ENCODE data around the gene NEDD4.
"Not testable (repeated sequence)": the region's sequence is repeated elsewhere in the genome, so short reads cannot be mapped to it uniquely, and the experiment has no call there.

Gene NEDD4

DNA sequence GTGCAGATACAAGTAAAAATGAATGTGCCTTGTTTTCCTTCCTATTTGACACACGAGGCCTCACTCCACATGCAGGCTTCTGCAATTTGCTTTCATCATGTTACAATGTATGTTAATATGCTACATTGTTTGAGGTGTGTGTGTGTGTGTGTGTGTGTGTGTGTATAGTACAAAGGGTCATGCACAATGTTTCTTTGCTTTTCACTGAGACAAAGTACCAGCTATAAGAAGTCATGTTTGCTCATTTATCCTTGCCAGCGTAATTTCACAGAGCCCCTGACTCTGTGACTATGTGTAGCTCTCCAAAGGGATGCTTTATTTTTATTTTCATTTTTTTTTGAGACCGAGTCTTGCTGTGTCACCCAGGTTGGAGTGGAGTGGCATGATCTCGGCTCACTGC, 38.0 kb upstream of the NEDD4 start:
- Mint-ChIP-seq H3K36me3 (ENCODE audit: low read depth) (no peaks in the 10 kb centered on the region), H3K4me1 (no peaks in the 10 kb centered on the region), H3K4me3 (no peak overlapping the region), H3K9me3 (no peaks in the 10 kb centered on the region), H3K27me3 (ENCODE audit: low read depth, poor library complexity) (peaks cover 14% of the 10 kb centered on the region), H3K27ac (no peak overlapping the region)
- DNase-seq, result no peak
- TF ChIP-seq, protein P1, sequence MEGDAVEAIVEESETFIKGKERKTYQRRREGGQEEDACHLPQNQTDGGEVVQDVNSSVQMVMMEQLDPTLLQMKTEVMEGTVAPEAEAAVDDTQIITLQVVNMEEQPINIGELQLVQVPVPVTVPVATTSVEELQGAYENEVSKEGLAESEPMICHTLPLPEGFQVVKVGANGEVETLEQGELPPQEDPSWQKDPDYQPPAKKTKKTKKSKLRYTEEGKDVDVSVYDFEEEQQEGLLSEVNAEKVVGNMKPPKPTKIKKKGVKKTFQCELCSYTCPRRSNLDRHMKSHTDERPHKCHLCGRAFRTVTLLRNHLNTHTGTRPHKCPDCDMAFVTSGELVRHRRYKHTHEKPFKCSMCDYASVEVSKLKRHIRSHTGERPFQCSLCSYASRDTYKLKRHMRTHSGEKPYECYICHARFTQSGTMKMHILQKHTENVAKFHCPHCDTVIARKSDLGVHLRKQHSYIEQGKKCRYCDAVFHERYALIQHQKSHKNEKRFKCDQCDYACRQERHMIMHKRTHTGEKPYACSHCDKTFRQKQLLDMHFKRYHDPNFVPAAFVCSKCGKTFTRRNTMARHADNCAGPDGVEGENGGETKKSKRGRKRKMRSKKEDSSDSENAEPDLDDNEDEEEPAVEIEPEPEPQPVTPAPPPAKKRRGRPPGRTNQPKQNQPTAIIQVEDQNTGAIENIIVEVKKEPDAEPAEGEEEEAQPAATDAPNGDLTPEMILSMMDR (IDR thresholded peaks at IDR 0.05), result no peak

DNA sequence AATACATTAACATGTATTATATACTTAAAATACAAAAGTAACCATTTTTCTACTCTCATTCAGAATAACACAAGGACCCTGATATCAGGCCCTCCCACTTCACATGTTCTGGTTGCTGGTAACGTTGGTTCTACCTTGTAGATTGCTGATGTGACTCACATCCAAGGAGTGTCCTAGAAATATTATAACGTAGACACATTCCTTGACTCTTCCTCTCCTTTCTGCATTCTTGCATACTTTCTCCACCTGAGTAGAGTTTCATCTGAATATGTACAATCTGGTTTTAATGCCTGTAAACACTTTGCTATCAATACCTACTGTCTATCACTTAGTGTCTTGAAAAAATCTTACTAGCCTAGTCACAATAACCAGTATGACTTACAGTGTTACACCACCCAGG, 35.0 kb upstream of the NEDD4 start:
- H3K27ac Mint-ChIP-seq, result no peak overlapping the region
- TF ChIP-seq, protein P1 (IDR thresholded peaks at IDR 0.05), result no peak

DNA sequence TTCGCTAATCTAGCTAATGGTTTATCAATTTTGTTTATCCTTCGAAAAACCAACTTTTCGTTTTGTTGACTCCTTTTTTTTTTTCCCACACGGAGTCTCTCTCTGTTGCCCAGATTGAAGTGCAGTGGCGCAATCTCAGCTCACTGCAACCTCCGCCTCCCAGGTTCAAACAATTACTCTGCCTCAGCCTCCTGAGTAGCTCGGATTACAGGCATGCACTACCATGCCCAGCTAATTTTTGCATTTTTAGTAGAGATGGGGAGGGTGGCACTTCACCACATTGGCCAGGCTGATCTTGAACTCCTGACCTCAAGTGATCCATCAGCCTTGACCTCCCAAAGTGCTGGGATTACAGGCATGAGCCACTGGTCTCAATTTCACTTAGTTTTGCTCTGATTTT, 29.7 kb upstream of the NEDD4 start:
- peaks cover 30% of the 10 kb centered on the region for H3K9me3 Mint-ChIP-seq
- not testable (repeated sequence) for H3K36me3 Mint-ChIP-seq (ENCODE audit: low read depth); H3K27ac Mint-ChIP-seq; H3K4me3 Mint-ChIP-seq; DNase-seq; H3K27me3 Mint-ChIP-seq (ENCODE audit: low read depth, poor library complexity)
- H3K4me1 Mint-ChIP-seq, result peaks cover 15% of the 10 kb centered on the region

More for the DNA sequence above, 35.0 kb upstream of the NEDD4 start:
- Mint-ChIP-seq H3K4me1 (peaks cover 2% of the 10 kb centered on the region), H3K27me3 (ENCODE audit: low read depth, poor library complexity) (peaks cover 10% of the 10 kb centered on the region), H3K36me3 (ENCODE audit: low read depth) (no peaks in the 10 kb centered on the region), H3K9me3 (peaks cover 18% of the 10 kb centered on the region), H3K4me3 (no peak overlapping the region)
- no peak for DNase-seq

DNA sequence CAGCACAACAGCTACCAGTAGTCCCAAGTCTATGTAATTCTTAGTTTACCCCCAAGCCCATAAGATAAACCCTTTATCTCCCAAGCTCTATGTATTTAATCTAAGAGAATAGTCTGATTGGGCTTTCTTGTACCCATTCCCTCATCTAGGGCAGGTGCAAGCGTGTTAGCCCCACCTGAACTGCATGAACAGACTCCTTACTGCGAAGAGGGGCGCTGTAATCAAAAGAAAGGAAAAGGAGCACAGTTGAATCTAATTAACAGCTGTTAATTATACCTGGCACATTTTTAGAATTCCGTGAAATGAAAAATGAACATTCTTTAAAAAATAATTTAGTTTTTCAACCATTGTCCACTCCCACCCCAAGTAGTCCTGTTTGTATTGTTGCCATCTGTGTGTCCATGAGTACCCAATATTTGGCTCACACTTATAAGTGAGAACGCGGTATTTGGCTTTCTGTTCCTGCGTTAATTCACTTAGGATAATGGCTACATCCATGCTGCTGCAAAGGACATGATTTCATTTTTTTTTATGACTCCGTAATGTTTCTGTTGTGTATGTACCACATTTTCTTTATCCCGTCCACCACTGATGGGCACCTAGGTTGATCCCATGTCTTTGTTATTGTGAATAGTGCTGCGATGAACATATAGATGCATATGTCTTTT, 26.5 kb upstream of the NEDD4 start:
- TF ChIP-seq, protein P1 (IDR thresholded peaks at IDR 0.05), result no peak
- H3K27me3 Mint-ChIP-seq (ENCODE audit: low read depth, poor library complexity), result no peaks in the 10 kb centered on the region
- no peak overlapping the region for H3K27ac Mint-ChIP-seq
- no peak overlapping the region for H3K4me3 Mint-ChIP-seq
- H3K36me3 Mint-ChIP-seq (ENCODE audit: low read depth), result peaks cover 15% of the 10 kb centered on the region
- peaks cover 15% of the 10 kb centered on the region for H3K4me1 Mint-ChIP-seq
- peaks cover 37% of the 10 kb centered on the region for H3K9me3 Mint-ChIP-seq
- no peak for DNase-seq

DNA sequence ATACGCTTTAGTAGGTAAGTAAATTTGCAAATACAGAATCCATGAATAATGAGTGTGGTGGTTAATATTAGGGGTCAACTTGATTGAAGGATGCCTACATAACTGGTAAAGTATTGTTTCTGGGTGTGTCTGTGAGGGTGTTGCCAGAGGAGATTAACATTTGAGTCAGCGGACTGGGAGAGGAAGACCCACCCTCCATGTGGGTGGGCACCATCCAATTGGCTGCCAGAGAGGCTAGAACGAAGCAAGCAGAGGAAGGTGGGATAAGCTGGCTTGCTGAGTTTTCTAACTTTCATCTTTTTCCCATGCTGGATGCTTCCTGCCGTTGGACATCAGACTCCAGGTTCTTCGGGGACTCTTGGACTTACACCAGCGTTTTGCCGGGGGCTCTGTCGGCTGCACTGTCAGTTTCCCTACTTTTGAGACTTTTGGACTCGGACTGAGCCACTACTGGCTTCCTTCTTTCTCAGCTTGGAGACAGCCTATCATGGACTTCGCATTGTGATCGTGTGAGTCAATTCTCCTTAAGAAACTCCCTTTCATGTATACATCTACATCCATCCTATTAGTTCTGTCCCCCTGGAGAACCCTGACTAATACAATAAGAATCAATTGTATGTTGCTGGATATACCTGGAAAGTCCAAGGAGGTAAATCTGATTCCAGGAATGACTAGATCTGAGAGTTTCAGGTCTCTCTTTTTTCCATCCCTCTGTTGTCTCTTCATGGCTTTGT, 25.8 kb upstream of the NEDD4 start:
- Mint-ChIP-seq H3K27me3 (ENCODE audit: low read depth, poor library complexity) (no peaks in the 10 kb centered on the region), H3K4me1 (peaks cover 15% of the 10 kb centered on the region), H3K4me3 (no peak overlapping the region), H3K27ac (no peak overlapping the region), H3K9me3 (peaks cover 34% of the 10 kb centered on the region), H3K36me3 (ENCODE audit: low read depth) (peaks cover 16% of the 10 kb centered on the region)
- no peak for DNase-seq
- TF ChIP-seq, protein P1 (IDR thresholded peaks at IDR 0.05), result no peak

DNA sequence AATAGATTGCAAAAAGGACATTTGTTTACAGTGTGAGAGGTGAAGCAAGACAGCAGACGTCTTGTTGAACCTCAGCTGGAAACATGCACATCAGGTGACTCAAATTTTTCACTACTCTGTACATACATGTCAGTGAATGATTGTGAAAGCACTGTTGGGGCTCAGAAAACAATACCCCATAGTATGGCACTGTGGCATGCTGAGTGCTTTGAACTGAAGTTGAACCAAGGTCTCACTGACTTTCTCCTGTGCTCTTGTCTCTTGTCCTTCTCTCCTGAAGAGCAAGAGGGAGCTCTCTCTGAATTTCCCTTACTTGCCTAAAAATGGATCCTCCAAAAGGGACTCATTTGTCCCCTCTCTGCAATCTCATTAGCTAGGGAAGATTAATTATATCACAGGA, 24.5 kb upstream of the NEDD4 start:
- TF ChIP-seq, protein P1 (IDR thresholded peaks at IDR 0.05), result no peak
- peaks cover 13% of the 10 kb centered on the region for H3K36me3 Mint-ChIP-seq (ENCODE audit: low read depth)
- no peaks in the 10 kb centered on the region for H3K27me3 Mint-ChIP-seq (ENCODE audit: low read depth, poor library complexity)
- peaks cover 8% of the 10 kb centered on the region for H3K4me1 Mint-ChIP-seq
- H3K4me3 Mint-ChIP-seq, result no peak overlapping the region
- H3K9me3 Mint-ChIP-seq, result peaks cover 39% of the 10 kb centered on the region
- H3K27ac Mint-ChIP-seq, result no peak overlapping the region
- DNase-seq, result no peak
